Hippocampal formation (tissue), 2 donors: ENCODE data around the gene RELL2.

ENCODE experiments used
- DNase-seq, 2 donors: peaks; one replicate each; lab custom pipeline; 2025; lab: John Stamatoyannopoulos, UW

The RELL2 gene

DNA sequence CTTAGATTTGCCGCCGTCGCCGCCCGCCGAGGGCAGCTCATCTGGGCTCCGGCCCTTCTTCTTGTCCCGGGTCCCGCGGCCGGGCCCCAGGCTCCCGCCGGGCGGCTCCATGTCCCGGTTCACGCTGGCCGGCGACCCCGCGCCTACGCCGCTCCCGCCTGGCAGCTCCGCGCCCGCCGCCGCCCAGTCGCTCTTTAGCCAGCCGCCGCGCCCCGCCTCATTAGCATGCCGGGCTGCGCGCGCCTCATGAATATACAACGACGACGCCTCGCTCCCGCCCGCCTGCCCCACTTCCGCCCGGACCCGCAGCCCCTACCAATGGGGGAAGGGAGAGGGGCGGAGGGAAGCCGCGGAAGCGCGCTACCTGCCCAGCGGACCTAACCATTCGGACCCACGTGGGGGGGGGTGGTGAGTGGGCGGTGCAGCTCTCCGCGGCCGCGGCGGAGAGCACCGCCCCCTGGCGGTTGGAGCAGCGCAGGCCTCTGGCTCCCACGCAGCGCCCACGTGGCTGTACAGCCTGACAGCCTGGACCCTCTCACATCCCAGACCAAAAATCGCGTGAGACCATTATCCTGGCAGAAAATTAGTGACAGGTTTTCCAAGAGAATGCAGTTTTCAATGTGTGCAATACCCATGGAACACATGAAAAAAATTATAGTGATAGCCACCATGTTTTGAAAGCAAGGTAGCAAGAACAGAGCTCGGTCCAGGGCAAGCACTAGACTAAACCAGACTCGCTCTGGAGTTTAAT is 17.8 kb upstream of the RELL2 start, which contains the start of gene DIAPH1:
Gene DIAPH1 (minus strand): TSS at position 197 of the 751 bp plus-strand sequence. CDS start 86 bp downstream, at position 111.
- DNase-seq: peak; percentile 69 to 82

- no peak for DNase-seq
These were observed 13.6 kb upstream of the RELL2 start for GRCh38 chr5:141623186-141623585.

DNA sequence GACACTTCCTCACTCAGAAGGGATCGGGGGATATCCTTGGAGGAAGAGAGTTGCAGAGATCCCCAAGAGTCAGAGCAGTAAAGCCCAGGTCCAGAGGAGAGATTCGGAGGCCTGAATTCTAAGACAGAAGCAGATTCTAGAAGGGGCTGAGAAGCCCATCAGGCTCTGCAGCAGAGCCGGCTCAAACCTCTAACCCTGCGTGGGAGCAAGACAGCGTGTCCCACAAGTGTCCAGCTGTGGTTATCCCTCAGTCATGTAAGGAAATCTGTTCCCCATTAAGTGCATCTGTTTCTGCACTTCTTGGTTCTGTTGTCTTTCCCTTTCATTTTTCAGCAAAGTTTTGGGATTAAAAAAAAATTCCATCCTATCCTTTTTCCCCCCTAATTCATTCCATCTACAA is 13.2 kb upstream of the RELL2 start:
- DNase-seq: no peak

DNA sequence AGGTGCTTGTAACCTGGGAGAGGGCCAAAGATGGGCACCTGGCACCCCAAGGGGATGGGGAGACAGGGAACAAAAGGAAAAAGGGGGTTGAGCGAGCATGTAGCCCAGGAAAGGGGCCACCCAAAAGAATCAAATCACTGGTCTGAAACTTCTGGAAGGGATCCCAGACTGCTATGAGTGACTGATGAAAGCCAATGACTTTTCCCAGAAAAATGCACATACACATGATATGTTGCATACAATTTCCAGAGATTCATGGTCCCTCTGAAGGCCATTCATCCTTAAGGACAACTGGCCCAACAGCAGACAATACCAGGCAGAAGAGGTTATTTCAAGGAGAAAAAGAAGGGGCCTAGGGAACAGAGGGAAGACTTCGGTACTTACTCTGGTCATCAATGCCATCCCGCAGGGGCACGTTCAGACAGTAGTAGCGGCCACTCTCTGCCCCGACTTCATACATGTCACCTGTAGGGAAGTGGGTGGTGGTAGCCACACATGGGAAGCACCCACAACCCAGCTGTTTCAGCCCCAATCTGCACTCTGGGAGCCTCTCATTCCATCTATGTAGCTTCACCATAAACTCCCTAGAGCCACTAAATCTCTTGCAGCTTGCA is 8.5 kb upstream of the RELL2 start:
- no peak for DNase-seq

GRCh38 chr5:141630570-141631140 is 6.1 kb upstream of the RELL2 start:
- DNase-seq: no peak

DNA sequence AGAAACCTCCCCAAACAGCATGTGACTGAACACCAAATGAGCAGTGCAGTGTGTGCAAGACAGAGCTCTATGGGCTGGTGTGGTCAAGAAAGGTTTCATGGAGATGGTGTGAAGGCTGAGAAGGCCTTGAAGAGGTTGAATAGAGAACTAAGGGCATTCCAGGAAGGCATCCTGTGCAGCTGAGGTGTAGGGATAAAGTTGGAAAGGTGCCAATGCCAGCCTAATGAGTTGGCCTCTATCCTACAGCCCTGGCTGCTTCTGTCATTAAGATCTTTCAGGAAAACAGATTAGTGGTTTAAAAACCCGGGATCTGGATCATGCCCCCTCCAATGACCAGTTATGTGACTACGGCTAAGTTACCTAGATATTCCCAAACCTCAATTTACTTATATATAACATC is 4.1 kb upstream of the RELL2 start:
- no peak for DNase-seq

GRCh38 chr5:141633871-141634561 is 2.8 kb upstream of the RELL2 start:
- no peak for DNase-seq

DNA sequence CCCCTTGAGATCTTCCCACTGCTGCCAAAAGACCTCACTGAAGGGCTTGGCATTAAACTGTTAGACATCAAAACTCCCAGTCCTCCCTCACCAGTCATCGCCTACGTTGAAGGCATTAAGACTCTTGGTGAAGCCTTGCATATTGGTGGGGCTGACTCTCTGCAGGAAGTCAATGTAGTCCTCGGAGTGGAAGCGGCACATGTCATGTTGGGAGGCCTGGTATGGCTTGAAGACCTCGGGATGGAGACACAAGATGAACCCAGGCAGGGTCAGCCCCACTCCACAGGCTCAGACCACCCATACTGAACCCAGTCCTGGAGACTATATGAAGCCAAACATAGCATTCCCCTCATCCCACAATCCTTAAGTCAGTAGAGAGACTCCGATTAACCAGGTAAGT is 2.1 kb upstream of the RELL2 start:
- DNase-seq: no peak

DNA sequence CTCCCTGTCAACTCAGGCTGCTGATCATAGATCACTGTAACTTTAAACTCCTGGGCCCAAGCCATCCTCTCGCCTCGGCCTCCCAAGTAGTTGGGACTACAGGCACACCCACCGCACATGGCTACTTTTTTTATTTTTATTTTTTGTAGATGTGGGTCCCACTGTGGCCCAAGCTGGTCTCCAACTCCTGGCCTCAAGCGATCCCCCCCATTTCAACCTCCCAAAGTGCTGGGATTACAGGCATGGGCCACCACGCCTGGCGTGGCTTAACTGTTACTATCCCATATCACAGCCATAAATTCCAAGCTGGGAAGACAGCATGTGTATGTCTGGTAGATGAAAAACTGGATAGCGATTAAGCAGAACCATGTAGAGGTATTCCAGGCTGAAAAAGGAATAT is 1.2 kb upstream of the RELL2 start:
- no peak for DNase-seq

- DNase-seq: no peak
These were observed 738 bp upstream of the RELL2 start for GRCh38 chr5:141636106-141636412.

GRCh38 chr5:141637123-141637766 is 448 bp downstream of the RELL2 start:
- no peak for DNase-seq

DNA sequence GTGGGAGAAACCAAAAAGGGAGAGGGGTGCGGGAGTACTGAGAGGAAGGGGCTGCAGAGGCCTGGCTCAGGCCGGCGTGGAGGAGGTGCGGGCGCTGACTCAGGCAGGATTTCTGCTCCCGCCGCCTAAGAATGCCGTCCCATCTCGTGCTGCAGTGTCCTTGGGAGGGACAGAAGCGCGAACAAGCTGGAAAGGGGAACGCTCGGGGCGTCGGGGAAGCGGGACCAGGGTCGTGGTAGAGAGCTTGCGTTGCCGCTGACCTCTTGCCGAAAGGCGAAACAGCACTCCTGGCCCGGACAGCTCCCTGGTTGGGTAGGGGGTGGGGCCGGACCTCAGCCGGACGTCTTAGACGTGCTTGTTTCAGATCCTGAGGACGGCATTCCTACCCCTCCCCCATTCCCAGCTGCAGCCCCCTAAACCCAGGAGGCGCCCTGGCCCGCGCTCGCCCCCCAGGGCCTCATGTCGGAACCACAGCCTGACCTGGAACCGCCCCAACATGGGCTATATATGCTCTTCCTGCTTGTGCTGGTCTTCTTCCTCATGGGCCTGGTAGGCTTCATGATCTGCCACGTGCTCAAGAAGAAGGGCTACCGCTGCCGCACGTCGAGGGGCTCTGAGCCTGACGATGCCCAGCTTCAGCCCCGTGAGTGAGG is 1.1 kb downstream of the RELL2 start:
- no peak for DNase-seq

DNA sequence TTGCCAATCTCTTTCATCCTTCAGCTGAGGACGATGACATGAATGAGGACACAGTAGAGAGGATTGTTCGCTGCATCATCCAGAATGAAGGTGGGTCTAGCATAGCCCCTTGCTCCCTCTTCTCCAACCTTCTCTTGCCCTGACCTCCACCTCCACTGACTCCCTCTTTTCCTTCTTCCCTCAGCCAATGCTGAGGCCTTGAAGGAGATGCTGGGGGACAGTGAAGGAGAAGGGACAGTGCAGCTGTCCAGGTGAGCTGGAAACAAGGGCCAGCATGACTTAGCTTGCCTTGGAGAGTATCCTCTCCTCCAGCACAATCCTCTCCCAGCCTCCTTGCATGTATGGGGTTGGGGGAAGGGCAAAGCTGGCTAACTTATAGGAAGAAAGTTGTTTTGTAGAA is 2.0 kb downstream of the RELL2 start:
- no peak for DNase-seq

GRCh38 chr5:141639357-141640050 is 2.7 kb downstream of the RELL2 start:
- DNase-seq: no peak

GRCh38 chr5:141640051-141640415 is 3.2 kb downstream of the RELL2 start:
- DNase-seq: no peak

- no peak for DNase-seq
These were observed 3.9 kb downstream of the RELL2 start for GRCh38 chr5:141640698-141641097.

GRCh38 chr5:141641634-141642267 is 5.0 kb downstream of the RELL2 start:
- no peak for DNase-seq

GRCh38 chr5:141646026-141646425 is 9.2 kb downstream of the RELL2 start:
- no peak for DNase-seq

GRCh38 chr5:141647242-141647641 is 10.4 kb downstream of the RELL2 start:
- DNase-seq: no peak

- DNase-seq: no peak
These were observed 11.1 kb downstream of the RELL2 start for GRCh38 chr5:141647851-141648250.
